GM12865 (cell line): ENCODE data around the gene BABAM2.

Source experiments
- DNase-seq: peaks from one replicate; pipeline ENCODE4 v3.0.0; 2010; ENCODE audit warnings: low read depth
- H3K4me3 ChIP-seq: 2 replicates; pipeline ENCODE4 v1.5.1; 2011; ENCODE audit warnings: mild to moderate bottlenecking, low read depth, low read length, control low read depth
- CTCF ChIP-seq: IDR thresholded peaks from 2 replicates; pipeline ENCODE4 v1.5.1; 2011; ENCODE audit warnings: low read length, control low read depth, low read depth, inconsistent platforms; ENCODE audit not compliant: insufficient read depth; ENCODE audit errors: missing control alignments

The BABAM2 gene

GRCh38 chr2:28322456-28322855, 431.9 kb downstream of the BABAM2 start:
- TF ChIP-seq CTCF: no peak
- DNase-seq: no peak
- no peak overlapping the region for H3K4me3 ChIP-seq

- DNase-seq: no peak
- H3K4me3 ChIP-seq: no peak overlapping the region
- TF ChIP-seq CTCF: no peak
Observed at GRCh38 chr2:28322981-28323396, 432.5 kb downstream of the BABAM2 start.

- TF ChIP-seq CTCF: no peak
- H3K4me3 ChIP-seq: no peak overlapping the region
- DNase-seq: no peak
Observed at GRCh38 chr2:28325173-28325566, 434.6 kb downstream of the BABAM2 start.

- no peak for TF ChIP-seq CTCF
- DNase-seq: peak; percentile 75
- no peak overlapping the region for H3K4me3 ChIP-seq
Observed at GRCh38 chr2:28325567-28326468, 435.3 kb downstream of the BABAM2 start.

DNA sequence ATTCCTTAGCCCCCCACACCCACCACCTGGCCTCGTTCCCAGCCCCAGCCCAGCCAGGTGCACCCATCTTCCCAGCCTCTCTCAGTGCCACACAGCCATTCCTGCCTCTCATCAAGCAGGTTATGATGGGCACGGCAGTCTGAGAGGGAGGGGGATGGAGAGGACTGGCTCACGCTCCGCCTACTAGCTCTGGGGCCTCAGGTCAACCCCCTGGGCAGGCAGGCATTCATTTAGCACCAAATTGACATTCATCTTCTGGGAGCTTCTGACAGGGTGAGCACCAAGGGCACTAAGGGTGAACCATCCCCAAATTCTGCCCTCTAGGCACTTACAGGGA, 435.9 kb downstream of the BABAM2 start:
- no peak overlapping the region for H3K4me3 ChIP-seq
- no peak for DNase-seq
- TF ChIP-seq CTCF: no peak

- H3K4me3 ChIP-seq: no peak overlapping the region
- DNase-seq: no peak
- no peak for TF ChIP-seq CTCF
Observed at GRCh38 chr2:28326881-28327505, 436.5 kb downstream of the BABAM2 start.
